Measurements from ENCODE around the gene FBXL3.

DNA sequence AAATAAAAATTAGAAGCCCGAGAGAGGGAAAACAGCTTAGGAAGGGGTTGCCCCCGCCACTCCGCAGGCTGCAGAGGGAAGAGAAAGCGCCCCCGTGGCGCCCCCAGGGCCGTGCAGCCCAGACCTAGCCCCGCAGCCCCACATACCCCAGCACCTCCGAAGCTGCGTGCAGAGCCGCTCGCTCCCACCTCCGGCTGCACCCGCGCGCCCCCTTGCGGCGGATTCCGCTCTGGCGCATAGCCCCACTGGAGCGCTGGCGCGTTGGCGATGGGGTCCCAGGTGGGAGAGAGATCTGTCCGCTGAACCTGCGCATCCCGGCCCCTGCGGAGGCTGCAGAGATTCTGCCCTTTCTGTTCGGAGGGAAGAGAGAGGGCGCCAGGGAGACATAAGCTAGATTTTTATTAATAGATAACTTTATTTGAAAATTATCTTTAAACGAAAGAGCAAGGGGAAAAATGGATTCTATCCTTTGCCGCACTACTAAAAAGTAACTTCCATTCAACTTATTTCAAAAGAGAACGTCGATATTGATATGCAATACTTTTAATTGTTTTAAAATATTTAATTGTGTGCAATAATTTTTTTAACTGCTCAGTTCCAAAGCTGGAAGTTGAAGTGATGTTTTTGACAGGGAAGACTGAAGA is 46.8 kb downstream of the FBXL3 start:
- TF ChIP-seq EP300 (IDR thresholded peaks at IDR 0.05): no peak
- TF ChIP-seq, protein P1, sequence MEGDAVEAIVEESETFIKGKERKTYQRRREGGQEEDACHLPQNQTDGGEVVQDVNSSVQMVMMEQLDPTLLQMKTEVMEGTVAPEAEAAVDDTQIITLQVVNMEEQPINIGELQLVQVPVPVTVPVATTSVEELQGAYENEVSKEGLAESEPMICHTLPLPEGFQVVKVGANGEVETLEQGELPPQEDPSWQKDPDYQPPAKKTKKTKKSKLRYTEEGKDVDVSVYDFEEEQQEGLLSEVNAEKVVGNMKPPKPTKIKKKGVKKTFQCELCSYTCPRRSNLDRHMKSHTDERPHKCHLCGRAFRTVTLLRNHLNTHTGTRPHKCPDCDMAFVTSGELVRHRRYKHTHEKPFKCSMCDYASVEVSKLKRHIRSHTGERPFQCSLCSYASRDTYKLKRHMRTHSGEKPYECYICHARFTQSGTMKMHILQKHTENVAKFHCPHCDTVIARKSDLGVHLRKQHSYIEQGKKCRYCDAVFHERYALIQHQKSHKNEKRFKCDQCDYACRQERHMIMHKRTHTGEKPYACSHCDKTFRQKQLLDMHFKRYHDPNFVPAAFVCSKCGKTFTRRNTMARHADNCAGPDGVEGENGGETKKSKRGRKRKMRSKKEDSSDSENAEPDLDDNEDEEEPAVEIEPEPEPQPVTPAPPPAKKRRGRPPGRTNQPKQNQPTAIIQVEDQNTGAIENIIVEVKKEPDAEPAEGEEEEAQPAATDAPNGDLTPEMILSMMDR (IDR thresholded peaks at IDR 0.05): peak; percentile 77 to 99 (median 91)
- no peak for TF ChIP-seq POLR2A (IDR thresholded peaks at IDR 0.05; ENCODE audit: low read depth)
